ENCODE results near the gene GRID2.

GRCh38 chr4:93263166-93263565 lies 959.4 kb downstream of the GRID2 start:
- no peak for TF ChIP-seq CTCF (IDR thresholded peaks at IDR 0.05)
- TF ChIP-seq POLR2A (IDR thresholded peaks at IDR 0.05) = no peak
